Measurements from ENCODE around the gene ANKRD55.

ANKRD55 gene

GRCh38 chr5:56095579-56096102 is 137.5 kb downstream of the ANKRD55 start:
- no peak overlapping the region for H3K4me3 ChIP-seq (ENCODE audit: low read depth, low read length)
- DNase-seq (ENCODE audit: low read depth) = no peak
- no peak for TF ChIP-seq CTCF (conservative IDR thresholded peaks at IDR 0.05; ENCODE audit: low read depth, low read length)

- TF ChIP-seq CTCF (conservative IDR thresholded peaks at IDR 0.05; ENCODE audit: low read depth, low read length) = no peak
- H3K4me3 ChIP-seq (ENCODE audit: low read depth, low read length) = no peak overlapping the region
- DNase-seq (ENCODE audit: low read depth) = no peak
Observed at GRCh38 chr5:56094579-56095361, 138.4 kb downstream of the ANKRD55 start.

- H3K4me3 ChIP-seq (ENCODE audit: low read depth, low read length) = no peak overlapping the region
- DNase-seq (ENCODE audit: low read depth) = no peak
- no peak for TF ChIP-seq CTCF (conservative IDR thresholded peaks at IDR 0.05; ENCODE audit: low read depth, low read length)
Observed at GRCh38 chr5:56093970-56094369, 139.2 kb downstream of the ANKRD55 start.

- DNase-seq (ENCODE audit: low read depth) = no peak
- no peak overlapping the region for H3K4me3 ChIP-seq (ENCODE audit: low read depth, low read length)
- TF ChIP-seq CTCF (conservative IDR thresholded peaks at IDR 0.05; ENCODE audit: low read depth, low read length) = no peak
Observed at GRCh38 chr5:56092115-56092514, 141.0 kb downstream of the ANKRD55 start.

GRCh38 chr5:56091664-56092063 is 141.5 kb downstream of the ANKRD55 start:
- H3K4me3 ChIP-seq (ENCODE audit: low read depth, low read length) = no peak overlapping the region
- TF ChIP-seq CTCF (conservative IDR thresholded peaks at IDR 0.05; ENCODE audit: low read depth, low read length) = no peak
- no peak for DNase-seq (ENCODE audit: low read depth)

GRCh38 chr5:56090793-56091460 is 142.2 kb downstream of the ANKRD55 start:
- no peak for TF ChIP-seq CTCF (conservative IDR thresholded peaks at IDR 0.05; ENCODE audit: low read depth, low read length)
- no peak for DNase-seq (ENCODE audit: low read depth)
- no peak overlapping the region for H3K4me3 ChIP-seq (ENCODE audit: low read depth, low read length)

All from choroid plexus epithelial cell (primary cell).